Gastrocnemius medialis (tissue), 4 donors: ENCODE measurements around the gene ATG5. TPM values are rescaled to one million over a fixed set of nuclear protein-coding genes. Genes with fewer than 3 reads are reported as not detected.

ENCODE experiments used
- ATAC-seq, 2 donors: fragments of 150-250 bp; one replicate each; pipeline ENCODE4 v1.9.1; 2016
- DNase-seq, 2 donors: peaks; one replicate each; pipeline ENCODE4 v3.0.0-alpha.2; 2019
- H3K27ac ChIP-seq, 4 donors: fragments of 200-600 bp; sonication (generic); 1 replicate in 1 of 4; 2 replicates in 3 of 4; pipeline ENCODE4 v1.5.1; 2016 to 2018; ENCODE audit warnings: mild to moderate bottlenecking in 2 of 4, moderate library complexity in 1 of 4
- H3K27me3 ChIP-seq, 3 donors: fragments of 200-600 bp; sonication (generic) in 2 of 3; 1 replicate in 1 of 3; 2 replicates in 2 of 3; pipeline versions ENCODE4 v1.5.1 to v1.6.0; 2016 to 2019; ENCODE audit warnings: mild to moderate bottlenecking in 1 of 3, moderate library complexity in 1 of 3
- H3K36me3 ChIP-seq, 2 donors: fragments of 200-600 bp; sonication (generic) in 1 of 2; one replicate each; pipeline ENCODE4 v1.5.1; 2017 to 2018
- H3K4me1 ChIP-seq, 2 donors: fragments of 200-600 bp; sonication (generic) in 1 of 2; one replicate each; pipeline ENCODE4 v1.5.1; 2016 to 2017; ENCODE audit warnings: mild to moderate bottlenecking in 2 of 2
- H3K4me3 ChIP-seq, 4 donors: fragments of 200-600 bp; sonication (generic) in 3 of 4; 1 replicate in 1 of 4; 2 replicates in 3 of 4; pipeline ENCODE4 v1.5.1; 2016 to 2019; ENCODE audit warnings: mild to moderate bottlenecking in 2 of 4
- H3K9me3 ChIP-seq, 3 donors: fragments of 200-600 bp; sonication (generic) in 2 of 3; 1 replicate in 1 of 3; 2 replicates in 2 of 3; pipeline ENCODE4 v1.5.1; 2016 to 2019
- CTCF ChIP-seq, 5 experiments: fragments of 450-650 bp in 3 of 5; fragments of 200-600 bp in 2 of 5; sonication (generic) in 2 of 5; IDR thresholded peaks in 4 of 5; conservative IDR thresholded peaks in 1 of 5; 1 replicate in 4 of 5; 2 replicates in 1 of 5; pipeline ENCODE4 v1.5.1; 2016 to 2019; ENCODE audit warnings: antibody characterized with exemption in 5 of 5, mild to moderate bottlenecking in 3 of 5, moderate library complexity in 3 of 5
- POLR2A ChIP-seq, 2 donors: fragments of 450-650 bp; IDR thresholded peaks; one replicate each; pipeline ENCODE4 v1.6.1; 2017; ENCODE audit warnings: antibody characterized with exemption in 2 of 2, mild to moderate bottlenecking in 2 of 2, moderate library complexity in 2 of 2
- in situ Hi-C, 4 donors: fragments of 200-750 bp; cut with MboI; loops; one replicate each; pipeline versions ENCODE4 v1.15.0 to v1.8.0; 2017; ENCODE audit warnings: low sequenced_read_pairs in 4 of 4
- intact Hi-C: fragments of 100-400 bp; cut with DNase I; formaldehyde crosslinking; loops from one replicate; pipeline ENCODE4 v1.15.1; 2023; ENCODE audit warnings: low total_unique reads
- total RNA-seq, 4 donors: library from RNA; depleted of rRNA; stranded (reverse); fragments of >200 nt; gene quantifications; one replicate each; pipeline versions ENCODE4 v1.1.0 to v1.2.3, GENCODE V29; 2016

ATG5 gene
- total RNA-seq, 4 donors from 2014 or later: 18.9 to 22.3 (median 20.1) TPM

DNA sequence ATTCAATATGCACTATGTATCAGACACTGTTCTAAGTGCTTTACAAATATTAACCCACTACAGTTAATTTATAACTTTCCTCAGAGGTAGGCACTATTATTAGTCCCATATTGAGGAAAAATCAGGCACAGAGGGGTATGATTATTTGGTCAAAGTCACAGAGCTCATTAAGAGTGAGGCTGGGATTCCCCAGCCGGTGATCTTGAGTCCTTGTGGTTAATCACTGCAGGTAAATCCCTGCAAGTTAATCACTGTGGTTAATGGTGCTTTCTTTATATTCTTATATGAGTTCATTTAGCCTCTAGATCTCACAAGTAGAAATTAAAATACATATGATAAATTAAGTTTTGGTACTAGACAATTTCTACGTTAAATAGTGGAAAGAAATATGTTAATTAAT, 44.2 kb upstream of the ATG5 start:
- TF ChIP-seq POLR2A (IDR thresholded peaks at IDR 0.05) (no peak), CTCF (IDR thresholded peaks at IDR 0.05 in 4 of 5, conservative IDR thresholded peaks at IDR 0.05 in 1 of 5) (no peak)
- intact Hi-C loops: no loop called here
- in situ Hi-C loops: no loop called here
- Histone ChIP-seq H3K36me3 (no peaks in the 10 kb centered on the region), H3K4me3 (no peak overlapping the region), H3K4me1 (no peaks in the 10 kb centered on the region), H3K9me3 (no peaks in the 10 kb centered on the region), H3K27ac (no peak overlapping the region), H3K27me3 (no peaks in the 10 kb centered on the region)
- no peak for ATAC-seq
- no peak for DNase-seq

GRCh38 chr6:106363401-106364138, 38.0 kb upstream of the ATG5 start:
- in situ Hi-C loops: no loop called here
- TF ChIP-seq CTCF (IDR thresholded peaks at IDR 0.05 in 4 of 5, conservative IDR thresholded peaks at IDR 0.05 in 1 of 5) (no peak), POLR2A (IDR thresholded peaks at IDR 0.05) (no peak)
- Histone ChIP-seq H3K27me3 (peaks cover 18 to 32% (median 31%) of the 10 kb centered on the region in 3 donors), H3K27ac (no peak overlapping the region), H3K36me3 (no peaks in the 10 kb centered on the region), H3K9me3 (no peaks in the 10 kb centered on the region), H3K4me1 (peaks cover 0 to 4% of the 10 kb centered on the region in 2 donors), H3K4me3 (no peak overlapping the region)
- intact Hi-C loops: no loop called here
- ATAC-seq (no peak), DNase-seq (no peak)

GRCh38 chr6:106360989-106361430, 35.5 kb upstream of the ATG5 start:
- intact Hi-C loops: no loop called here
- no peak for TF ChIP-seq POLR2A (IDR thresholded peaks at IDR 0.05)
- TF ChIP-seq CTCF (IDR thresholded peaks at IDR 0.05 in 4 of 5, conservative IDR thresholded peaks at IDR 0.05 in 1 of 5): no peak
- in situ Hi-C loops: no loop called here

DNA sequence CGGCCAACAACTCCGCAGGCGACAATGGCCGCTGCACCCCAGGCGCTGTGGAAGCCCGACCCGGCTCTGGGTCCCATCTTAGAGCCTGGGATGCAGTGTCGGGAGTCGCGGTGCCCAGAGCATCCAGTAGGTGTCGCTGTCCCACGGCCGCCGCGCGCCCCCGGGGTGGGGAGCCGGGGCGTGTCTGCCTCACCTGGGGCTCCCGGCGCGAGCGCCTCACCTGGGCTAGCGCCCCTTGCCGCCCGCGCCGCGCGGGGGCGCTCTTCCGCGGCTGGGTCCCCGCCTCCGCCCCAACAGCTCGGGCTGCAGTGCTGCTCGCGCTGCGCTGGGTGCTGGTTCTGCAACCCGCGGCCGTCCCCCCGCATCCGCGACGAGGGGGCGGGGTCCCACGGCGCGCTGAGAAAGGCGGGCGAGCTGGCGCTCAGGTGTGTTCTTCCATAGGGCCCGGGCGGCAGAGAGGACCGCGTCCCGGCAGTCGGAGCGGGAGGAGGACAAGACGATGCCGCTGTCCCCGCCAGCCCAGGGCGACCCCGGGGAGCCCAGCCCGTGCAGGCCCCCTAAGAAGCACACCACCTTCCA, 34.9 kb upstream of the ATG5 start, which contains the start of gene CRYBG1:
Gene CRYBG1 (plus strand): TSS at position 308 of the 579 bp plus-strand sequence. CDS start 192 bp downstream, at position 500.
- intact Hi-C loops (no loop called here), in situ Hi-C loops (no loop called here)
- DNase-seq (peak in 1 of 2 donors; percentile 3), ATAC-seq (peak in 1 of 2 donors; percentile 51)
- peak within 1 kb of the TSS; percentile 6 to 58 (median 45) for H3K4me3 ChIP-seq
- peaks cover 0 to 4% of the 10 kb centered on the region in 2 donors for H3K4me1 ChIP-seq
- TF ChIP-seq POLR2A (IDR thresholded peaks at IDR 0.05) (no peak), CTCF (IDR thresholded peaks at IDR 0.05 in 4 of 5, conservative IDR thresholded peaks at IDR 0.05 in 1 of 5) (peak in 4 of 5 experiments; percentile 48 to 73 (median 70))
- H3K27me3 ChIP-seq: peaks cover 36 to 44% (median 43%) of the 10 kb centered on the region in 3 donors
- no peak within 1 kb of the TSS for H3K27ac ChIP-seq
- no peaks in the 10 kb centered on the region for H3K36me3 ChIP-seq
- no peaks in the 10 kb centered on the region for H3K9me3 ChIP-seq

More at GRCh38 chr6:106360989-106361430, 35.5 kb upstream of the ATG5 start:
- ATAC-seq (no peak), DNase-seq (no peak)
- H3K9me3 ChIP-seq: no peaks in the 10 kb centered on the region
- H3K27ac ChIP-seq: no peak overlapping the region
- H3K27me3 ChIP-seq: peaks cover 36 to 44% (median 43%) of the 10 kb centered on the region in 3 donors
- no peaks in the 10 kb centered on the region for H3K36me3 ChIP-seq
- H3K4me3 ChIP-seq: peak overlapping the region; percentile 6 to 58 (median 45)
- peaks cover 0 to 4% of the 10 kb centered on the region in 2 donors for H3K4me1 ChIP-seq
